HG03095 (cell line): ENCODE measurements around the gene LAMP2.
"Not testable (repeated sequence)": the region's sequence is repeated elsewhere in the genome, so short reads cannot be mapped to it uniquely, and the experiment has no call there.

Source experiments
- ATAC-seq: cut with Tn5 transposase; IDR thresholded peaks from one replicate; pipeline ENCODE4 v1.9.1; 2021; ENCODE audit warnings: moderate library complexity; ENCODE audit not compliant: unreplicated experiment

Gene LAMP2

GRCh38 chrX:120468825-120469525 lies at the start of gene LAMP2:
LAMP2 (minus strand) TSS chrX:120469296; CDS start chrX:120469169, 127 bp downstream.
- peak; percentile 97 for ATAC-seq

- no peak for ATAC-seq
These were observed 48.8 kb upstream of the LAMP2 start for GRCh38 chrX:120517936-120518335.

- ATAC-seq, result no peak
These were observed 45.1 kb upstream of the LAMP2 start for GRCh38 chrX:120514236-120514635.

- no peak for ATAC-seq
These were observed 43.5 kb upstream of the LAMP2 start for GRCh38 chrX:120512627-120513026.

GRCh38 chrX:120512222-120512621 lies 43.1 kb upstream of the LAMP2 start:
- ATAC-seq, result no peak

- ATAC-seq, result no peak
These were observed 35.5 kb upstream of the LAMP2 start for GRCh38 chrX:120504569-120504968.

- no peak for ATAC-seq
These were observed 30.4 kb upstream of the LAMP2 start for GRCh38 chrX:120499301-120500072.

- not testable (repeated sequence) for ATAC-seq
These were observed 21.0 kb upstream of the LAMP2 start for GRCh38 chrX:120490119-120490518.

- ATAC-seq, result no peak
These were observed 17.7 kb upstream of the LAMP2 start for GRCh38 chrX:120486786-120487185.

- ATAC-seq, result peak; percentile 58
These were observed 16.8 kb upstream of the LAMP2 start for GRCh38 chrX:120485638-120486520.

GRCh38 chrX:120485315-120485637 lies 16.2 kb upstream of the LAMP2 start:
- ATAC-seq, result peak; percentile 13

GRCh38 chrX:120477453-120477852 lies 8.4 kb upstream of the LAMP2 start:
- no peak for ATAC-seq

- no peak for ATAC-seq
These were observed 7.6 kb upstream of the LAMP2 start for GRCh38 chrX:120476714-120477113.

- not testable (repeated sequence) for ATAC-seq
These were observed 6.4 kb upstream of the LAMP2 start for GRCh38 chrX:120475447-120475846.

- no peak for ATAC-seq
These were observed 5.0 kb upstream of the LAMP2 start for GRCh38 chrX:120474085-120474484.

GRCh38 chrX:120469657-120470056 lies 561 bp upstream of the LAMP2 start:
- peak; percentile 2 for ATAC-seq

GRCh38 chrX:120468479-120468824 lies 644 bp downstream of the LAMP2 start:
- no peak for ATAC-seq

GRCh38 chrX:120468071-120468470 lies 1.0 kb downstream of the LAMP2 start:
- no peak for ATAC-seq

GRCh38 chrX:120464411-120464810 lies 4.7 kb downstream of the LAMP2 start:
- no peak for ATAC-seq

GRCh38 chrX:120463241-120463640 lies 5.9 kb downstream of the LAMP2 start:
- ATAC-seq, result no peak

- no peak for ATAC-seq
These were observed 6.7 kb downstream of the LAMP2 start for GRCh38 chrX:120462370-120462769.

GRCh38 chrX:120459309-120459708 lies 9.8 kb downstream of the LAMP2 start:
- ATAC-seq, result no peak
